HG02610 (cell line): ENCODE measurements around the gene PCDHA9.

Experiments used
- ATAC-seq: cut with Tn5 transposase; IDR thresholded peaks from one replicate; pipeline ENCODE4 v1.9.1; 2021; ENCODE audit warnings: mild to moderate bottlenecking, moderate library complexity; ENCODE audit not compliant: unreplicated experiment

The PCDHA9 gene

GRCh38 chr5:140877262-140877581, 29.0 kb downstream of the PCDHA9 start:
- ATAC-seq: no peak

- ATAC-seq: no peak
Observed at GRCh38 chr5:140881889-140882590, 33.9 kb downstream of the PCDHA9 start, which contains the start of gene PCDHA13. Gene PCDHA13, plus strand, starts transcription at chr5:140882124. Its CDS starts 145 bp downstream, at chr5:140882269.

DNA sequence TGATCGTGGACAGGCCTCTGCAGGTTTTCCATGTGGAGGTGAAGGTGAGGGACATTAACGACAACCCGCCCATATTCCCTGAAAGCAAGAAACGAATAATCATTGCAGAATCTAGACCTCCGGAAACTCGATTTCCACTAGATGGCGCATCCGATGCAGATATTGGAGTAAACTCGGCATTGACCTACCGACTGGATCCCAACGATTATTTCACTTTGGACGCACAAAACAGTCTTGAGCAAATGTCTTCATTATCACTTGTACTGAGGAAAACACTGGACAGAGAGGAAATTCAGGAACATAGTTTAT, 34.4 kb downstream of the PCDHA9 start:
- no peak for ATAC-seq

GRCh38 chr5:140883373-140883772, 35.2 kb downstream of the PCDHA9 start:
- no peak for ATAC-seq

DNA sequence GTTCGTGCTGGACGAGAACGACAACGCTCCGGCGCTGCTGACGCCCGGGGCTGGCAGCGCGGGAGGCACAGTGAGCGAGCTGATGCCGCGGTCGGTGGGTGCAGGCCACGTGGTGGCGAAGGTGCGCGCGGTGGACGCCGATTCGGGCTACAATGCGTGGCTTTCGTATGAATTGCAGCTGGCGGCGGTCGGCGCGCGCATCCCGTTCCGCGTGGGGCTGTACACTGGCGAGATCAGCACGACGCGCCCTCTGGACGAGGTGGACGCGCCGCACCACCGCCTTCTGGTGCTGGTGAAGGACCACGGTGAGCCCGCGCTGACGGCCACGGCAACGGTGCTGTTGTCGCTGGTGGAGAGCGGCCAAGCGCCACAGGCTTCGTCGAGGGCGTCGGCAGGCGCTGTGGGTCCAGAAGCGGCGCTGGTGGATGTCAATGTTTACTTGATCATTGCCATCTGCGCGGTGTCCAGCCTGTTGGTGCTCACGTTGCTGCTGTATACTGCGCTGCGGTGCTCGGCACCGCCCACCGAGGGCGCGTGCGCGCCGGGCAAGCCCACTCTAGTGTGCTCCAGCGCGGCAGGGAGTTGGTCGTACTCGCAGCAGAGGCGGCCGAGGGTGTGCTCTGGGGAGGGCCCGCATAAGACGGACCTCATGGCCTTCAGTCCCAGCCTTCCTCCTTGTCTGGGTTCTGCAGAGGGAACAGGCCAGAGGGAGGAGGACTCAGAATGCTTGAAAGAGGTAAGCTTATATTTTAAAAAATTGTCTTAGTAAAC, 35.9 kb downstream of the PCDHA9 start:
- ATAC-seq: no peak
